K562 (cell line): ENCODE measurements around the gene ACSM6. TPM values are rescaled to one million over a fixed set of nuclear protein-coding genes. Genes with fewer than 3 reads are reported as not detected.

ENCODE experiments used
- ARHGAP35 ChIP-seq: fragments of 450-650 bp; IDR thresholded peaks from 2 replicates; pipeline ENCODE4 v1.6.1; 2018; ENCODE audit not compliant: partially characterized antibody
- ARNT ChIP-seq, 2 experiments: fragments of 450-650 bp; IDR thresholded peaks; 2 replicates each; pipeline ENCODE4 v1.6.1; 2016; ENCODE audit warnings: mild to moderate bottlenecking in 1 of 2
- ATF3 ChIP-seq, 2 experiments: fragments of 450-650 bp in 1 of 2; sonication (generic) in 1 of 2; formaldehyde crosslinking in 1 of 2; IDR thresholded peaks in 1 of 2; conservative IDR thresholded peaks in 1 of 2; 2 replicates each; pipeline versions ENCODE4 v1.6.1 to v1.8.1; 2016 to 2023; ENCODE audit warnings: mild to moderate bottlenecking in 2 of 2, moderate library complexity in 2 of 2, inconsistent platforms in 1 of 2, missing genetic modification reagents in 1 of 2
- BMI1 ChIP-seq: fragments of 150-350 bp; IDR thresholded peaks from 2 replicates; pipeline ENCODE4 v1.6.1; 2014; ENCODE audit warnings: low read length
- CBFA2T3 ChIP-seq: fragments of 450-650 bp; IDR thresholded peaks from 2 replicates; pipeline ENCODE4 v1.6.1; 2017
- CEBPB ChIP-seq: fragments of 450-650 bp; IDR thresholded peaks from 2 replicates; pipeline ENCODE4 v1.6.1; 2016; ENCODE audit warnings: missing genetic modification characterization, missing compliant biosample characterization
- CHD2 ChIP-seq: IDR thresholded peaks from 2 replicates; pipeline ENCODE4 v1.6.1; 2011; ENCODE audit warnings: low read depth, low read length
- CHD4 ChIP-seq: fragments of 200-600 bp; sonication (generic); IDR thresholded peaks from 3 replicates; pipeline ENCODE4 v1.6.1; 2012; ENCODE audit warnings: low read depth, mild to moderate bottlenecking, mixed read lengths, low read length, inconsistent platforms; ENCODE audit not compliant: insufficient read depth, insufficient replicate concordance, poor library complexity, severe bottlenecking
- DPF2 ChIP-seq: fragments of 450-650 bp; IDR thresholded peaks from 2 replicates; pipeline ENCODE4 v1.6.1; 2016
- EWSR1 ChIP-seq: fragments of 450-650 bp; IDR thresholded peaks from 2 replicates; pipeline ENCODE4 v1.6.1; 2018; ENCODE audit warnings: borderline replicate concordance, mild to moderate bottlenecking, low read depth, moderate library complexity; ENCODE audit not compliant: partially characterized antibody
- FOXK1 ChIP-seq: sonication (generic); formaldehyde crosslinking; IDR thresholded peaks from 2 replicates; pipeline ENCODE4 v1.8.0; 2022; ENCODE audit warnings: missing genetic modification reagents, mild to moderate bottlenecking, borderline replicate concordance
- HMBOX1 ChIP-seq: sonication (generic); IDR thresholded peaks from 2 replicates; pipeline ENCODE4 v1.6.1; 2016
- HMG20A ChIP-seq: fragments of 450-650 bp; formaldehyde crosslinking; conservative IDR thresholded peaks from 2 replicates; pipeline ENCODE4 v1.4.0; 2020; ENCODE audit warnings: mild to moderate bottlenecking, mixed read lengths
- HMG20B ChIP-seq: fragments of 250-450 bp; sonication (Bioruptor Pico); IDR thresholded peaks from 2 replicates; pipeline ENCODE4 v1.5.0; 2021; ENCODE audit warnings: mild to moderate bottlenecking
- JUN ChIP-seq, 2 experiments: sonication (generic) in 1 of 2; formaldehyde crosslinking in 1 of 2; IDR thresholded peaks; 2 replicates each; pipeline versions ENCODE4 v1.6.1 to v1.8.0; 2012 to 2022; ENCODE audit warnings: borderline replicate concordance in 2 of 2, mild to moderate bottlenecking in 2 of 2, improper control_type of control experiment in 1 of 2, low read depth in 1 of 2, low read length in 1 of 2, missing genetic modification reagents in 1 of 2
- MXI1 ChIP-seq: IDR thresholded peaks from 2 replicates; pipeline ENCODE4 v1.6.1; 2011; ENCODE audit warnings: low read depth, mild to moderate bottlenecking, improper control_type of control experiment, low read length
- PML ChIP-seq: IDR thresholded peaks from 2 replicates; pipeline ENCODE4 v1.6.1; 2012; ENCODE audit warnings: low read length, inconsistent platforms
- PTTG1 ChIP-seq: fragments of 450-650 bp; IDR thresholded peaks from 2 replicates; pipeline ENCODE4 v1.6.1; 2016; ENCODE audit warnings: low read depth, mild to moderate bottlenecking, missing genetic modification characterization, missing compliant biosample characterization
- RB1 ChIP-seq: fragments of 450-650 bp; IDR thresholded peaks from 2 replicates; pipeline ENCODE4 v1.6.1; 2017; ENCODE audit warnings: low read depth, mild to moderate bottlenecking
- RFX1 ChIP-seq: fragments of 450-650 bp; IDR thresholded peaks from 2 replicates; pipeline ENCODE4 v1.6.1; 2016; ENCODE audit warnings: mild to moderate bottlenecking, moderate library complexity
- RHOXF2B ChIP-seq: fragments of 250-450 bp; sonication (Bioruptor Pico); conservative IDR thresholded peaks from 2 replicates; pipeline ENCODE4 v1.5.1; 2021
- SRSF3 ChIP-seq: fragments of 200-400 bp; formaldehyde crosslinking; IDR thresholded peaks from 2 replicates; pipeline ENCODE4 v1.6.1; 2016; ENCODE audit warnings: mild to moderate bottlenecking, low read length, moderate library complexity; ENCODE audit not compliant: insufficient read depth
- USF2 ChIP-seq: sonication (generic); formaldehyde crosslinking; IDR thresholded peaks from 2 replicates; pipeline ENCODE4 v1.5.0; 2020; ENCODE audit warnings: missing genetic modification reagents
- VEZF1 ChIP-seq: fragments of 200-800 bp; sonication (Bioruptor generic); IDR thresholded peaks from 2 replicates; pipeline ENCODE4 v1.6.1; 2017; ENCODE audit warnings: missing genetic modification characterization, missing compliant biosample characterization
- XRCC5 ChIP-seq: fragments of 200-400 bp; formaldehyde crosslinking; IDR thresholded peaks from 2 replicates; pipeline ENCODE4 v1.6.1; 2017; ENCODE audit warnings: low read depth, mild to moderate bottlenecking, low read length
- ZKSCAN3 ChIP-seq: fragments of 250-450 bp; sonication (Bioruptor Pico); IDR thresholded peaks from 2 replicates; pipeline ENCODE4 v1.4.0; 2020
- ZNF384 ChIP-seq: IDR thresholded peaks from 2 replicates; pipeline ENCODE4 v1.6.1; 2012; ENCODE audit warnings: low read depth, low read length, improper control_type of control experiment
- ZNF431 ChIP-seq: sonication (generic); formaldehyde crosslinking; IDR thresholded peaks from 2 replicates; pipeline ENCODE4 v1.8.0; 2022; ENCODE audit warnings: mild to moderate bottlenecking, missing genetic modification reagents
- polyA plus RNA-seq, 8 experiments: library from polyadenylated mRNA; depleted of rRNA in 4 of 8; stranded (reverse) in 5 of 8; unstranded in 3 of 8; fragments of >200 nt; fragmentation: Nextera tagmentation in 2 of 8; fragmentation: Illumina TruSeq in 1 of 8; extraction: Ambion mirVana in 2 of 8; extraction: Trizol in 1 of 8; gene quantifications; 2 replicates each; pipeline versions ENCODE4 v1.2.1 to v1.2.3, GENCODE V29; 2011 to 2014; ENCODE audit warnings: inconsistent platforms in 1 of 8, missing spikeins in 1 of 8
- total RNA-seq, 7 experiments: library from RNA; depleted of rRNA in 6 of 7; stranded (reverse); fragments of >200 nt in 6 of 7; fragmentation: Illumina TruSeq in 2 of 7; extraction: Trizol in 2 of 7; gene quantifications; 2 replicates each; pipeline versions ENCODE4 v1.2.1 to v1.2.3, GENCODE V29; 2011 to 2021; ENCODE audit warnings: low replicate concordance in 1 of 7

The ACSM6 gene
- total and polyA plus RNA-seq, 9 of the 15 experiments (the other 6 are each of a cell fraction or from before 2014, with no cell fraction given): not detected

GRCh38 chr10:95266674-95267095 lies 72.6 kb downstream of the ACSM6 start (continued):
- TF ChIP-seq PTTG1 (tag): no peak
- no peak for TF ChIP-seq SRSF3
- peak; percentile 61; the same call in 1 of the 2 replicates for TF ChIP-seq MXI1
- no peak for TF ChIP-seq USF2
- TF ChIP-seq DPF2: peak; percentile 79
- TF ChIP-seq CHD2: no peak
- no peak for TF ChIP-seq ZNF431 (CRISPR knock-in tag)
- TF ChIP-seq ARNT (IDR thresholded peaks at IDR 0.05): peak in 1 of 2 experiments; percentile 99; a peak in 2 of 4 replicates
- no peak for TF ChIP-seq RHOXF2B (CRISPR knock-in tag)
- no peak for TF ChIP-seq EWSR1
- TF ChIP-seq CBFA2T3: peak; percentile 48
- 0 out of 2 replicates have a peak, but pooled peaks have one; percentile 47 for TF ChIP-seq BMI1
- TF ChIP-seq JUN (IDR thresholded peaks at IDR 0.05; ENCODE audit: borderline replicate concordance, low read depth, low read length): peak; percentile 86
- no peak for TF ChIP-seq JUN (CRISPR knock-in tag; IDR thresholded peaks at IDR 0.05; ENCODE audit: borderline replicate concordance)
- no peak for TF ChIP-seq XRCC5
- peak; percentile 89 for TF ChIP-seq RFX1
- TF ChIP-seq FOXK1 (CRISPR knock-in tag): no peak
- TF ChIP-seq ZNF384: no peak
- TF ChIP-seq CHD4: no peak
- no peak for TF ChIP-seq ZKSCAN3 (CRISPR knock-in tag)
- TF ChIP-seq VEZF1 (CRISPR knock-in tag): peak; percentile 26; the same call in 1 of the 2 replicates
- TF ChIP-seq ATF3 (IDR thresholded peaks at IDR 0.05): peak; percentile 95
- TF ChIP-seq ATF3 (CRISPR knock-in tag; conservative IDR thresholded peaks at IDR 0.05): peak; percentile 79; the same call in 1 of the 2 replicates
- TF ChIP-seq RB1: no peak
- TF ChIP-seq ARHGAP35: no peak
- no peak for TF ChIP-seq HMG20B (CRISPR knock-in tag)
- peak; percentile 76 for TF ChIP-seq CEBPB (tag)
- peak; percentile 64; the same call in 1 of the 2 replicates for TF ChIP-seq HMBOX1
- TF ChIP-seq HMG20A (CRISPR knock-in tag): no peak
- no peak for TF ChIP-seq PML
